ENCODE results near the gene GARS1.
"Not testable (repeated sequence)": the region's sequence is repeated elsewhere in the genome, so short reads cannot be mapped to it uniquely, and the experiment has no call there.

GARS1 gene, protein sequence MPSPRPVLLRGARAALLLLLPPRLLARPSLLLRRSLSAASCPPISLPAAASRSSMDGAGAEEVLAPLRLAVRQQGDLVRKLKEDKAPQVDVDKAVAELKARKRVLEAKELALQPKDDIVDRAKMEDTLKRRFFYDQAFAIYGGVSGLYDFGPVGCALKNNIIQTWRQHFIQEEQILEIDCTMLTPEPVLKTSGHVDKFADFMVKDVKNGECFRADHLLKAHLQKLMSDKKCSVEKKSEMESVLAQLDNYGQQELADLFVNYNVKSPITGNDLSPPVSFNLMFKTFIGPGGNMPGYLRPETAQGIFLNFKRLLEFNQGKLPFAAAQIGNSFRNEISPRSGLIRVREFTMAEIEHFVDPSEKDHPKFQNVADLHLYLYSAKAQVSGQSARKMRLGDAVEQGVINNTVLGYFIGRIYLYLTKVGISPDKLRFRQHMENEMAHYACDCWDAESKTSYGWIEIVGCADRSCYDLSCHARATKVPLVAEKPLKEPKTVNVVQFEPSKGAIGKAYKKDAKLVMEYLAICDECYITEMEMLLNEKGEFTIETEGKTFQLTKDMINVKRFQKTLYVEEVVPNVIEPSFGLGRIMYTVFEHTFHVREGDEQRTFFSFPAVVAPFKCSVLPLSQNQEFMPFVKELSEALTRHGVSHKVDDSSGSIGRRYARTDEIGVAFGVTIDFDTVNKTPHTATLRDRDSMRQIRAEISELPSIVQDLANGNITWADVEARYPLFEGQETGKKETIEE

DNA sequence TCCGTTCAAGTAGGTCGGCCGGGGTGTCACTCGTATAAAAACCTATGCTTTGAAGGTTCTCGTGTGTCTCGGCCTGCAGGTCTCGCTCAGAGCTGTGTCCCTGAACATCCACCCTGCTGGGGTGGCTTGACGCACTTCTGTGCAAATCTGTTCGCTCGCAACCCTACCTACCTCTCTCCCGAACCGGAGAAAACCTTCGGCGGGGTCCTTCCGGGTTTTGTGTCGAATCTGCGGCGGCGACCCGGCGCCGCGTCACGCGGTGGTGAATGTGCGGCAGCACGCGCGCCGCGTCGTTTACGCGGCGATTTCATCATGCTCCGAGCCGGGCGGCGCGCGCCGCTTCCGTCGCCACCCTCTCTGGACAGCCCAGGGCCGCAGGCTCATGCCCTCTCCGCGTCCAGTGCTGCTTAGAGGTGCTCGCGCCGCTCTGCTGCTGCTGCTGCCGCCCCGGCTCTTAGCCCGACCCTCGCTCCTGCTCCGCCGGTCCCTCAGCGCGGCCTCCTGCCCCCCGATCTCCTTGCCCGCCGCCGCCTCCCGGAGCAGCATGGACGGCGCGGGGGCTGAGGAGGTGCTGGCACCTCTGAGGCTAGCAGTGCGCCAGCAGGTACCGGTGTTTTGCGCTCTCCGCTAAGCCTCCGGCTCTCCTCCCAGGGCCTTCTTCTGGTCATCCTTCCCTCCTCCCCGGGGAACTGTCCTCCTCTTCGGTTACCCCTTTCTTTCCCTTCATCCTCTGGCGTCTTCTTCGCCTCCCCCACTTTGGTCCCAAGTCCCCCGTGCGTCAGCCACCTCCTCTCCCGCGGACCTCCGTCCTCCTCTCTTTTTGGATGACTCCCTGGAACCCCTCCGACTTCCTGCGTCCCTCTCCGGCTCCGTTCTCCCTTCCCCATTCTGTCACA, at the start of gene GARS1:
Gene GARS1, plus strand, starts transcription at position 339 of the 896 bp plus-strand sequence. Its CDS starts 44 bp downstream, at position 383.
- peak; percentile 84 for DNase-seq (ENCODE audit: low read depth in 1 of 2, low spot score in 1 of 2)

DNA sequence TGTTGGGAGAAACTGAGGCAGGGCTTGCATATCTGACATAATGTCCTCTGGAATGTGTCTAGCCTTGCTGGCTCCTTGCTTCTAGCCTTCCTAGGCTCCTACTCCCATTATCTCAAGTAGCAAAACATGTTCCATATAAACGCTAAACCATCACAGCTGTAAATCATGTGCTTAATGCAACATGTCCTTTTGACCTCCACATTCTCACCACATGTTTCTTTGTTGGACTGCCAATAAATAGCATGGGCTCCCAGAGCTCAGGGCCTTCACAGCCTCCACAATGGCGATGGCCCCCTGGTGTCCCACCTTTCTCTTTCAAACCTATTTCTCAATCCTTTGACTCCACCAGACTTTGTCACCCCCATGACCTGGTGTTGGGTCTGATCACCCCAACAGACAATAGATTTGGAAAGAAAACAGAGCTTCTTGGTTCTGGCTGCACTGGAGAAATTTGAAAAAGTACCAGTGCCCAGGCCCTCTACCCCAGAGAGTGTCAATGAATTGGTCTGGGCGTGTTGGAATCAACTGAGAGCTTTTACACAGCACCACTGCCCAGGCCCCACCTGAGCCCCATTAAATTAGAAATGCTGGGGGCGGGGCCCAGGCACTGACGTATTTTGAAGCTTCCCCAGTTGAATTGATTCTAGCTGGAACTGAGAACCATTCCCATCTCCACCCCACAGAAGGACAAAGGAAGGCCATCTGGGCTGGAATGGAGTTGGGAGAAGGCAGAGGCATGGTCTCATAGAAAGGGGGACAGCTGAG, 48.7 kb upstream of the GARS1 start:
- DNase-seq (ENCODE audit: low read depth in 1 of 2, low spot score in 1 of 2): no peak

DNA sequence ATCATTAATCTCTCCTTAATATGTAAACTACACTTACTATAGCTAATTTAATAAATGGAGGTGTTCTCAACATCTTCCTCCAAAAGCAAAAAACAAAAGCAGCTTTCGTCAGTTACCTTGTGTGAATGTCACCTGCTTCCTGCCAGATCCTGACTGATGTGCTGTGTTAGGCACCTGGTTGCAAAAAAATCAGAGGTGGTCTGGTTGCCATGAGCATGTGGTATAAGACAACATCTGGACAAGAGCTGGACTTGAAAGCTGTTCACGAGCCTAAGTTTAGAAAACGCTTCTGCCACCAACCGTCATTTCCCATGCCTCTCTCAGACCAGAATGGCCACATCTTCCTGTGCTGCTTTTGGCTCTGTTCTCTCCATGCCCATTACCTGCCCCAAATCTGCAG, 48.1 kb upstream of the GARS1 start:
- no peak for DNase-seq (ENCODE audit: low read depth in 1 of 2, low spot score in 1 of 2)

DNA sequence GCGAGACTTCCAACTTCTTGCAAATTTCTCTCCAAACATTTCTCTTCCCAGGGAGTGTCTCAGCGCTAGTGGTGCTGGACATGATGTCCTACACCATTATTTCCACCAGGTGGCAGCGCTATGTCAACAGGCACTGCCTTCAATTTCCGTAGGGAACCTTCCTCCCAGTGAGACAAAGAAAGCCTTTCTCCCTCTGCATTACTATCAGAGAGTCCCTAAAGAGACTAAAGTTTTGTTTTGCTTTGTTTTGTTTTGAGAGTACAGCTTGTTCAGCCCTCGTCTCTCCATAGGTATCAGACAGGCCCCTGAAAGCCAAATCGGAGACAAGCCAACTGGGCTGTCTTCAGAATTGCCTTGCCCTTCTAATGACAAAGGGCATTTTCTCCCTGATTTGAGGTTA, 45.8 kb upstream of the GARS1 start:
- DNase-seq (ENCODE audit: low read depth in 1 of 2, low spot score in 1 of 2): no peak

DNA sequence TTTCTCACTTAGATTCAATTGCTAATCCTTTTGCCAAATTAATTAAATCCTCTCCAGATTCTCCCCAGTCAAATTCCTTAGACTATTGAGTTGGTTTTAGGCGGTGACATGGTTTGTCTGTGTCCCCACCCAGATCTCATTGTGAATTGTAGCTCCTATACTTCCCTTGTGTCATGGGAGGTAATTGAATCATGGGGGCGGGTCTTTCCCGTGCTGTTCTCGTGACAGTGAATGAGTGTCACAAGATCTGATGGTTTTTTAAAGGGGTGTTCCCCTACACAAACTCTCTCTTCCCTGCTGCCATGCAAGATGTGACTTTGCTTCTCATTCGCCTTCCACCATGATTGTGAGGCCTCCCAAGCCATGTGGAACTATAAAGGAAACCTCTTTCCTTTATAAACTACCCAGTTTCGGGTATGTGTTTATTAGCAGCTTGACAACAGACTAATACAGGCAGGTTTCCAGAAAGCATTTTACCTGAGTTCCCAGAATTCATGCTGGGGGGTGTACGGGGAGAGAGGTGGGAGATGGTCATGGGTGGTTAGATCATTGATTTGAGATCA, 44.7 kb upstream of the GARS1 start:
- no peak for DNase-seq (ENCODE audit: low read depth in 1 of 2, low spot score in 1 of 2)

DNA sequence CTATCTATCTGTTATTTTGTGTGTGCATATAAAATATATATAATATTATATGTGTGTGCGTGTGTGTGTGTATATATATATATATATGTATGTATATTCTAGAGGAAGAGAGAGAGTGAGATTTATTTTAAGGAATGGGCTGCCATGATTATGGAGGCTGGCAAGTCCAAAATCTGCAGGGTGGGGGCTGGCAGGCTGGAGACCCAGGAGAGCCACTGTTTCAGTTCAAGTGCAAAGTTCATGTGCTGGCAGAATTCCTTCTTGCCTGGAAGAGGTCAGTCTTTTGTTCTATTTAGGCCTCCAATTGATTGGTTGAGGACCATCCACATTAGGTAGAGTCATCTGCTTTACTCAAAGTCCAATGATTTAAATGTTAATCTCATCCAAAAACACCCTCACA, 42.3 kb upstream of the GARS1 start:
- no peak for DNase-seq (ENCODE audit: low read depth in 1 of 2, low spot score in 1 of 2)

DNA sequence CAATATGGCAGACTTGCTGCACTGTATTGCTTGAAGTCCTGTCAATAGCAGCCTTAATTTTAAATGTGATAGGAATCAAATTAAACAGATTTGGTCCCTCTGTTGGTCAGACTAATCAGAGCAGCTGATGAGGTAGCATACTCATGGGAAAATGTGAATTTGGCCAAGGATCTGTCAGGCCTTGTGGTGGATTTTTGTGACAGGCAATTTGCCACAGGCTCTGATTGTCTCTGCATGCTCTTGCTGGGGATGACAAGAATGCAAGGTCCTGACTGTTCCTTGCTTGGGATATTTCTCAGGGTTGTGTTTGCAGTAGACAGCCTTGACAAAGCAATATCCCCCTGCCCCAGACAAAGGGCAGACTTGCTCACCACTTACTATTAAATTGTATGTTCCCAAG, 41.5 kb upstream of the GARS1 start:
- no peak for DNase-seq (ENCODE audit: low read depth in 1 of 2, low spot score in 1 of 2)

DNA sequence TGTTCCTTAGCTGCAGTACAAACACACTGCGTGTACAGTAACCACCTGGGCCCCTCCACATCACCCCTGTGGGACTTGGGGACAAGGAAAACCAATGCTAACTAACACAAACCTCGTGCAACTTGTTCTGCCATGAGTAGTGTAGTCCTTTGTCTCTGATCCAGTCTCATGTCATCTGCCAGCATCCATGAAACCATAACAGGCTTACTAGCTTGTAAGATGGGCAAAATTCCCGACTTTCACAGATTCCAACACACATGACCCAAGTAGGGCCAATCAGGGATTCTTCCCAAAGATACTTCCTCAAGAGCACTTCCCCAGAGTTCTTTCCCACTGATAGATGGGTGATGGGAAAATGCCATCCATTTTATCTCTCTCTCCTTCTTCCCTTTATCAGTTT, 41.1 kb upstream of the GARS1 start:
- DNase-seq (ENCODE audit: low read depth in 1 of 2, low spot score in 1 of 2): no peak

DNA sequence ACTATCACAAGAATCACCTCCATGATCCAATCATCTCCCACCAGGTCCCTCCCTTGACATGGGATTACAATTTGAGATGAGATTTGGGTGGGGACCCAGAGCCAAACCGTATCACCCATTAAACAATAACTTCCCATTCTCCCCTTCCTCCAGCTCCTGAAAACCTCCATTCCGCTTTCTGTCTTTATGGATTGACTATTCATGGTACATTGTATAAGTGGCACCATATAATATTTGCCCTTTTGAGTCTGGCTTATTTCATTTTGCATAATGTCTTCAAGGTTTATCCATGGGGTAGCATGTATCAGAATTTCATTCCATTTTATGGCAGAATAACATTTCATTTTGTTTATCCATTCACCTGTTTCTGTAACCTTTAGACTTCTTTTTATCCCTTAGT, 39.2 kb upstream of the GARS1 start:
- no peak for DNase-seq (ENCODE audit: low read depth in 1 of 2, low spot score in 1 of 2)

DNA sequence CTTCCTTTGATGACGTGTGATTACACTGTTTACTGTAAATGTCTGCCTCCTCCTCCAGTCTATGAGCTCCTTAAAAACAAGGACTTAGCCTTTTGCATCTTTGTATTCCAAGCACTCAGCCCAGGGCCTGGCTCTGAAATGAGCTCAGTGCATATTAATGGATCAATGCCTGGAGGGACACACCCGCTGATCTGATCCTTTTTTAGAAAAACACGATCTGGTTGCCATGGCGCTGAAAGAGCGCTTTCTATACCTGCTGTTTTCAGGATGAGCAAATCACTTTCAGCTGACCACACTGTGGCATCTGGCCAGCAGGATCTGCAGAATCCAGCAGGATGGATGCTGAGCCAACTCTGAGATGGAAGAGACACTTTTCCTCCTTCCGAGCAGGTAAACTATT, 37.8 kb upstream of the GARS1 start:
- DNase-seq (ENCODE audit: low read depth in 1 of 2, low spot score in 1 of 2): no peak

DNA sequence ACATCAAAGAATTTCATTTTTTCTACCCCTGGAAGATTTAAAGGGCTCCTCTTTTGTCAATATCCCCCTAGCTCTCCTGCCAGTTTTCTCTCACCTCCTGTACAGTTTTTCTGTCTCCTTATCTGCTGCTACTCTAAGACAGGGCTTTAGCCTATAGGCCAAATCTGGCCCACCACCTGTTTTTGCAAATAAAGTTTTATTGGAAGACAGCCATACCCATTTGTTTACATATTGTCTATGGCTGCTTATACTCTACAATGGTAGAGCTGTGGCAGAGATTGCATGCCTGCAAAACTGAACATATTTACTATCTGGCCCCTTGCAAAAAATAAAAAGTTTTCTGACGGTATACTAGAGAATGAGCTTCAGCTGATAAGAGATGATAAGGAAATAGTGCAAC, 37.4 kb upstream of the GARS1 start:
- DNase-seq (ENCODE audit: low read depth in 1 of 2, low spot score in 1 of 2): no peak

DNA sequence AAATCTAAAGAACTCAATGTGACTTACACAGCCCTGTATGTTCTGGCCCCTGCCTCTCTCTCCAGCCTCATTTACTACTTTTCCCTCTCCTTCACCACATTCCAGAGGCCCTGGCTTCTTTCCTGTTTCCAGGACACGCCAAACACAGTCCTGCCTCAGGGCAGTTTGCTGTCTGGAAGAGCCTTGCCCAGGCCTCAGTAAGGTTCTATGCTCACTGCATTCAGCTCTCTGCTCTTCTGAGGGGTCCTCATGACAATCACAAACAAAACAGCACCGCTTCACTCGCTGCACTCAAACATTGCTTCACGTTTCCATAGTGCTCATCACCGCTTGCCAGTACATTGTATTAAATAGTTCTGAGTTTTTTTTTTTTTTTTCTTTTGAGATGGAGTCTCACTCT, 35.1 kb upstream of the GARS1 start:
- no peak for DNase-seq (ENCODE audit: low read depth in 1 of 2, low spot score in 1 of 2)

DNA sequence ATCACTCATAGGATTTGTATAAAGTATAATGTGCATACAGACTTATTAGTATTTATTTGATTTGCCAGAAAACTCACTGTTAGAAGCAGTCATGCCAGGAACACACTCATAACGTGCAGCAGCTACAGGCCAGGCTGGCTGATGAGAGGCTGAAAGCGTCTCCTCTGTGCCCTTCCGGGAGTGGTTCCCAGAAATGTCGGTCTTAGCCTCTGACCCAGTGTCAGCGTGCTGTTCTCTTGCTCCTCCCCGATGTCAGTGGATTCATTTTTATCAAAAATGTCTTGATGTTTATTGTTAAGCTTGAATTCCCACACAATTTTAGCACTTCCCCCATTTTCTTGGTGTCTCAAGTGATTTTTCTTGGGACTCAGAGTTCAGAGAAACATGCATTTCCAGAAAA, 33.3 kb upstream of the GARS1 start:
- no peak for DNase-seq (ENCODE audit: low read depth in 1 of 2, low spot score in 1 of 2)

DNA sequence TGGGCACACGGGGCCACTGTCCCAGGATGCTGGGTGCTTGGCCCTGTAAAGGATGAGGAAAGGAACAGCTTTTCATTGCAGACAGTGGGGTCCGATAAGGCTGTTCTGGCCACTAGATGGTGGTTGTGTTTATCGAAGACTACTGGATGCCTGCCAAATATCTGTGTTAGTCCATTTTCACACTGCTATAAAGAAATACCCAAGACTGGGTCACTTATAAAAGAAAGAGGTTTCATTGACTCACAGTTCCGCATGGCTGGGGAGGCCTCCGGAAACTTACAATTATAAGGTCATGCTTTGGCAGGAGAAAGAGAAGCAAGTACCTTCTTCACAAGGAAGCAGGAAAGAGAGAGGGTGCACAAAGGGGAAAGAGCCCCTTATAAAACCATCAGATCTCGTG, 32.2 kb upstream of the GARS1 start:
- DNase-seq (ENCODE audit: low read depth in 1 of 2, low spot score in 1 of 2): no peak

DNA sequence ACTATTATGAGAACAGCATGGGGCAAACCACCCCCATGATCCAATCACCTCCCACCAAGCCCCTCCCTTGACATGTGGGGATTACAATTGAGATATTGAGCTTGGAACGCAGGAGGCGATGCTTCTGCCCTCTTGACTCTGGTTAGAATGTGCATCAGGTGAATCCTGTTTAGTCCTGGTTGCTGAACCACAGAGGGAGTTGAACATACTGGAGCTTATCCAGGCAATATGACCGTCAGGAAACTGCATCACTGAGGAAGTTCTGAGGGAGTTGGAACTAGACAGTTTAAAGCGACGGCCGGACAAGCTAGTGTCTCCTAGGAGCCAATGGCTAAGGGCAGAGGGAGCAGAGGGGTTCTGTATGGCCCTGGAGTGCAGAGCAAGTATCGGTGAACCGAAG, 31.8 kb upstream of the GARS1 start:
- DNase-seq (ENCODE audit: low read depth in 1 of 2, low spot score in 1 of 2): no peak

DNA sequence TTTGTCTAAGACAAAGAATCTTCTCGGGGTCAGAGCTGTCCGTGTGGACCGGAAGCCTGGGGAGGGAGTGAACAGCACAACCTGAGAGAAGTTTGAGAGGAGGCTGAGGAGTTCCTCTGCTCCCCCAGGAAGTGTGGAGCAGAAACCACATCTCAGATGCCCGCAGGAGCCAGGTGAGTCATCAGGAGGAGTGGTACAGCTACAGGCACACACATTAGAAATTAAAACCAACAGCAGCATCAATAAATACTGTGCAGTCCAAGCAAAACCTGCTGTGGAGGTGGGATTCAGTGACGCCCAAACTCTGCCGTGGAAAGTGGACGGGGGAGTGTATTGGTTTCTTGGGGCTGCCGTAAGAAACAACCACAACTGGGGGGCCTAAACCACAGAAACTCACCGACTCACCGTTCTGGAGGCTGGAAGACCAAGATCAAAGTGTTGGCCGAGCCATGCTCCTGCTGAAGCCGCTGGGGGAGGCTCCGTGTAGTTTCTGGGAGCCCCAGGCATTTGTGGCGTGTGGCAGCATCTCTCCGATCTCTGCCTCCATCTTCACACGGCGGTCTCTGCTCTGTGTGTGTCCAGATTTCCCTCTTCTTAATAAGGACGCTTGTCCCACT, 31.2 kb upstream of the GARS1 start:
- DNase-seq (ENCODE audit: low read depth in 1 of 2, low spot score in 1 of 2): no peak

DNA sequence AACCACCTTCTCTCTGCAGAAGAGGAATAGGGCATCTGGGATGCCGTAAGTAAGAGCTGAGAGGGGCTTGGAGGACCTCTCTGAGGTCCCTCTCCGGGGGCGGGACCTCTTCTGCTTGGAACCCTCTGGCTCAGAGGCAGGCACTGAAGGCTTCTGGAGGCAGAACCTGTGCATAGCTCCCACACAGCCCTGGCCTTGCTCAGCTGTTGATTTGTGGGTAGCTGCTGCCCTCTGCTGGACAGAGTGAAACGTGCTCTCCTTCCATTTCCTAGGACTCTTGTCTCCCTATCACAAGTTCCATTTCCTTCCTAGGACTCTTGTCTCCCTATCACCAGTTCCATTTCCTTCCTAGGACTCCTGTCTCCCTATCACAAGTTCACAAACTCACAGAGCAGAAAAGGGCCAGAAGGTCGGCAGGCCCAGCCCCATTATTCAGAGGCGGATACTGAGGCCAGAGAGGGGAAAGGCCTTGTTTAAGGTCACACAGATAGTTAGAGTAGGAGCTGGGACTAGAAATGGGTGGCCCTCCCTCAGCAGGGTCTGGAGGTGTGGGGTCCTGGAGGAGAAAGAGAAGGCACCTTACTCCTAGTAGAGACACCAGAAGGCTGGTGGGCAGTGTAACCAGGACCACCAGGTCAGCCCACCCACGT, 30.3 kb upstream of the GARS1 start:
- DNase-seq (ENCODE audit: low read depth in 1 of 2, low spot score in 1 of 2): peak; percentile 65 to 70

DNA sequence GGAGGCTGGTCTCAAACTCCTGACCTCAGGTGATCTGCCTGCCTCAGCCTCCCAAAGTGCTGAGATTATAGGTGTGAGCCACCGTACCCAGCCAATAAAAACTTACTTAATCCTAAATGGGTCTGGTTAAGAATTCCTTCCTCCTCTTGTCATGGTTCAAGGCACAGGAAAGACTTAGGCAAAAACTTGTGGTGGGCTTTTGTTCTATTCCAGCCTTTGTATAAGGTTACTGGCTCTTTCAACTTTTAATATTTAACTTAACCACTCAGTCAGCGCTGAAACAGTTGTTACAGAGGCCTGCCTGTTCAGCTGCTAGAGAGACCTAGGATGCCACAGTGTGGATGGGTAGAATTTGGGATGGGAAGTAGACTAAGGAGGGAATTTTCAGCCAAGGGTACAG, 28.1 kb upstream of the GARS1 start:
- DNase-seq (ENCODE audit: low read depth in 1 of 2, low spot score in 1 of 2): no peak

DNA sequence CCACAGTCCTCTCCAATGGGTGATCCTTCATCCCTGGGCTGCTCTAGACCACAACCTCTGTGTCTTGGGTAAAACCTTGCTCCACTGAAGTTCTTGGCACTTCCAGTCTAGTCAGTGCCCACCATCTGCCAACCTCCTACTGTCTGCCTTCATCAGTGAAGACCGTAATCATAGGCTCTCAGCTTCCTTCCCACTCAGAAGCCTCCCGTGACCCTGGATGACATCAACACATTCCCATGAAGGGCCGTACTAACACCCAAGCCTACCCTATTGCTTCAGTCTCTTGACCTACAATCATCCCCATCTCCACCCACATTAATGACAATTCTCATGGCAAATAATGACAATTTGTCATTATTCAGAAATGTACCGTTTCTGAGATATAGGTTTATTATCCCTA, 27.6 kb upstream of the GARS1 start:
- DNase-seq (ENCODE audit: low read depth in 1 of 2, low spot score in 1 of 2): no peak

DNA sequence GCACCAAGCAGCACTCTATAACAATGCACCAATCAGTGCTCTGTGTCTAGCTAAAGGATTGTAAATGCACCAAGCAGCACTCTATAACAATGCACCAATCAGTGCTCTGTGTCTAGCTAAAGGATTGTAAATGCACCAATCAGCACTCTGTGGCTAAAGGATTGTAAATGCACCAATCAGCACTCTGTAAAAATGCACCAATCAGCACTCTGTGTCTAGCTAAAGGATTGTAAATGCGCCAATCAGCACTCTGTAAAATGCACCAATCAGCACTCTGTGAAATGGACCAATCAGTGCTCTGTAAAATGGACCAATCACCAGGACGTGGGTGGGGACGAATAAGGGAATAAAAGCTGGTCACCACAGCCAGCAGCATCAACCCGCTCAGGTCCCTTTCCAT, 24.4 kb upstream of the GARS1 start:
- DNase-seq (ENCODE audit: low read depth in 1 of 2, low spot score in 1 of 2): not testable (repeated sequence)
